HG03097 (cell line): ENCODE measurements around the gene GJB4.

Experiments
- ATAC-seq: cut with Tn5 transposase; IDR thresholded peaks from one replicate; pipeline ENCODE4 v1.9.1; 2021; ENCODE audit not compliant: unreplicated experiment, low FRiP score

The GJB4 gene

GRCh38 chr1:34776911-34777310, 17.4 kb downstream of the GJB4 start:
- no peak for ATAC-seq

- no peak for ATAC-seq
These were observed 18.2 kb downstream of the GJB4 start for GRCh38 chr1:34777519-34778321.

GRCh38 chr1:34778381-34778780, 18.8 kb downstream of the GJB4 start:
- no peak for ATAC-seq

- ATAC-seq, result no peak
These were observed 19.5 kb downstream of the GJB4 start for GRCh38 chr1:34779005-34779404.

- ATAC-seq, result no peak
These were observed 20.0 kb downstream of the GJB4 start for GRCh38 chr1:34779526-34779925.

- no peak for ATAC-seq
These were observed 20.4 kb downstream of the GJB4 start for GRCh38 chr1:34779962-34780361.

- no peak for ATAC-seq
These were observed 21.0 kb downstream of the GJB4 start for GRCh38 chr1:34780528-34780927.

GRCh38 chr1:34781071-34781843, 21.7 kb downstream of the GJB4 start, which contains the start of gene GJB3:
TSS of gene GJB3 (plus strand) at chr1:34781214. CDS start at chr1:34784763, 3,549 bp downstream.
- no peak for ATAC-seq

GRCh38 chr1:34781844-34782391, 22.4 kb downstream of the GJB4 start:
- no peak for ATAC-seq

- ATAC-seq, result no peak
These were observed 25.2 kb downstream of the GJB4 start for GRCh38 chr1:34784751-34785221.

- no peak for ATAC-seq
These were observed 25.8 kb downstream of the GJB4 start for GRCh38 chr1:34785231-34785874.

GRCh38 chr1:34785875-34786470, 26.4 kb downstream of the GJB4 start:
- no peak for ATAC-seq

- no peak for ATAC-seq
These were observed 27.2 kb downstream of the GJB4 start for GRCh38 chr1:34786521-34787325.

- no peak for ATAC-seq
These were observed 28.2 kb downstream of the GJB4 start for GRCh38 chr1:34787461-34788420.

GRCh38 chr1:34790985-34791384, 31.4 kb downstream of the GJB4 start:
- ATAC-seq, result no peak

- no peak for ATAC-seq
These were observed 32.9 kb downstream of the GJB4 start for GRCh38 chr1:34792424-34792823.

GRCh38 chr1:34792868-34793727, 33.6 kb downstream of the GJB4 start, which contains the start of gene GJA4:
TSS of gene GJA4 (plus strand) at chr1:34792999. CDS start at chr1:34794214, 1,215 bp downstream.
- no peak for ATAC-seq
